Panc1 (cell line): ENCODE data around the gene AFF3.

Experiments
- POLR2AphosphoS5 ChIP-seq: IDR thresholded peaks from 2 replicates; pipeline ENCODE4 v1.6.1; 2012; ENCODE audit warnings: mild to moderate bottlenecking, low read depth, low read length, moderate library complexity
- TCF7L2 ChIP-seq: IDR thresholded peaks from 2 replicates; pipeline ENCODE4 v1.6.1; 2011; ENCODE audit warnings: mild to moderate bottlenecking, low read depth, low read length, inconsistent platforms
- TF ChIP-seq, protein P1 (sequence below): fragments of 450-650 bp; IDR thresholded peaks from 2 replicates; pipeline ENCODE4 v1.5.1; 2017; ENCODE audit warnings: mild to moderate bottlenecking

GRCh38 chr2:99812426-99812825 is 330.0 kb downstream of the AFF3 start:
- TF ChIP-seq, protein P1, sequence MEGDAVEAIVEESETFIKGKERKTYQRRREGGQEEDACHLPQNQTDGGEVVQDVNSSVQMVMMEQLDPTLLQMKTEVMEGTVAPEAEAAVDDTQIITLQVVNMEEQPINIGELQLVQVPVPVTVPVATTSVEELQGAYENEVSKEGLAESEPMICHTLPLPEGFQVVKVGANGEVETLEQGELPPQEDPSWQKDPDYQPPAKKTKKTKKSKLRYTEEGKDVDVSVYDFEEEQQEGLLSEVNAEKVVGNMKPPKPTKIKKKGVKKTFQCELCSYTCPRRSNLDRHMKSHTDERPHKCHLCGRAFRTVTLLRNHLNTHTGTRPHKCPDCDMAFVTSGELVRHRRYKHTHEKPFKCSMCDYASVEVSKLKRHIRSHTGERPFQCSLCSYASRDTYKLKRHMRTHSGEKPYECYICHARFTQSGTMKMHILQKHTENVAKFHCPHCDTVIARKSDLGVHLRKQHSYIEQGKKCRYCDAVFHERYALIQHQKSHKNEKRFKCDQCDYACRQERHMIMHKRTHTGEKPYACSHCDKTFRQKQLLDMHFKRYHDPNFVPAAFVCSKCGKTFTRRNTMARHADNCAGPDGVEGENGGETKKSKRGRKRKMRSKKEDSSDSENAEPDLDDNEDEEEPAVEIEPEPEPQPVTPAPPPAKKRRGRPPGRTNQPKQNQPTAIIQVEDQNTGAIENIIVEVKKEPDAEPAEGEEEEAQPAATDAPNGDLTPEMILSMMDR = no peak
- no peak for TF ChIP-seq TCF7L2
- no peak for TF ChIP-seq POLR2AphosphoS5
